Endothelial cell (in vitro differentiated cells): ENCODE results near the gene SMIM44. TPM values are rescaled to one million over a fixed set of nuclear protein-coding genes. Genes with fewer than 3 reads are reported as not detected.
"Not testable (repeated sequence)": the region's sequence is repeated elsewhere in the genome, so short reads cannot be mapped to it uniquely, and the experiment has no call there.

ENCODE experiments used
- DNase-seq: peaks from one replicate; pipeline ENCODE4 v3.0.0; 2021; ENCODE audit warnings: low spot score
- H3K27ac Mint-ChIP-seq: one replicate; pipeline ENCODE4 v1.8.0; 2021; ENCODE audit warnings: mixed read lengths, inconsistent platforms; ENCODE audit not compliant: unreplicated experiment
- H3K27me3 Mint-ChIP-seq: one replicate; pipeline ENCODE4 v1.8.0; 2021; ENCODE audit warnings: mild to moderate bottlenecking, moderate library complexity, mixed read lengths, inconsistent platforms; ENCODE audit not compliant: unreplicated experiment
- H3K36me3 Mint-ChIP-seq: one replicate; pipeline ENCODE4 v1.8.0; 2021; ENCODE audit warnings: mild to moderate bottlenecking, low read depth, mixed read lengths, inconsistent platforms; ENCODE audit not compliant: unreplicated experiment
- H3K4me1 Mint-ChIP-seq: one replicate; pipeline ENCODE4 v1.8.0; 2021; ENCODE audit warnings: mild to moderate bottlenecking, mixed read lengths, inconsistent platforms; ENCODE audit not compliant: unreplicated experiment
- H3K4me3 Mint-ChIP-seq: one replicate; pipeline ENCODE4 v1.8.0; 2021; ENCODE audit warnings: mild to moderate bottlenecking, mixed read lengths, inconsistent platforms; ENCODE audit not compliant: unreplicated experiment
- H3K9me3 Mint-ChIP-seq: one replicate; pipeline ENCODE4 v1.8.0; 2021; ENCODE audit warnings: mixed read lengths, inconsistent platforms; ENCODE audit not compliant: unreplicated experiment
- CTCF ChIP-seq: fragments of 200-600 bp; sonication (generic); IDR thresholded peaks from one replicate; pipeline ENCODE4 v1.5.0; 2021; ENCODE audit warnings: antibody characterized with exemption; ENCODE audit not compliant: unreplicated experiment
- total RNA-seq: library from RNA; stranded (reverse); fragmentation: NEBNext Ultra II Directional; extraction: Animal tissue kit (Norgen Biotek cat#: 25700); gene quantifications from one replicate; pipeline ENCODE4 v1.2.1, GENCODE V29; 2021; ENCODE audit not compliant: unreplicated experiment

The SMIM44 gene
- total RNA-seq, 1 donor from 2014 or later: not detected

DNA sequence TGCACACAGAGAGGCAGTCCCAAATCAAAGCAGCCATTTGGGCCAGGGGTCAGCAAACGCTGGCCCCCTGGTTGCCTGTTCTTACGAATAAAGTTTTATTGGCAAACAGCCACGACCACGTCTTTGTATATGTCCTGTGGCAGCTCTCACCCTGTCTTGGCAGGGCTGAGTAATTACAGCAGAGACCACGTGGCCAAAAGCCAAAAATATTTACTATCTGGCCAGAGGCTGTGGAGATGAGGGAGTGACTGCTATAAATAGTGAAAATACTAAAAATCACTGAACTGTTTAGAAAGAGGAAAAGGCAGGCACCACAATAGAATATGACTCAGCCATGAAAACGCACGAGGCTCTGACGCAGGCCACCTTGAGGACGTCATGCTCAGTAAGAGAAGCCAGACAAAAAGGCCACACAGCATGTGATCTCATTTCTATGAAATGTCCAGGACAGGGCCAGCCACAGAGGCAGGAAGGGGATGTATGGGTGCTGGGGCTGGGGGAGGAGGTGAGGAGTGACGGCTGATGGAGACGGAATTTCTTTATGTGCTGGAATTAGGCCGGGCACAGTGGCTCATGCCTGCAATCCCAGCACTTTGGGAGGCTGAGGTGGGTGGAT, 32.3 kb downstream of the SMIM44 start:
- H3K4me1 Mint-ChIP-seq: peaks cover 4% of the 10 kb centered on the region
- H3K27me3 Mint-ChIP-seq: peaks cover 3% of the 10 kb centered on the region
- no peak for TF ChIP-seq CTCF
- no peaks in the 10 kb centered on the region for H3K9me3 Mint-ChIP-seq
- H3K36me3 Mint-ChIP-seq: peaks cover 3% of the 10 kb centered on the region
- no peak for DNase-seq
- H3K4me3 Mint-ChIP-seq: no peak overlapping the region
- H3K27ac Mint-ChIP-seq: peak overlapping the region; percentile 55

DNA sequence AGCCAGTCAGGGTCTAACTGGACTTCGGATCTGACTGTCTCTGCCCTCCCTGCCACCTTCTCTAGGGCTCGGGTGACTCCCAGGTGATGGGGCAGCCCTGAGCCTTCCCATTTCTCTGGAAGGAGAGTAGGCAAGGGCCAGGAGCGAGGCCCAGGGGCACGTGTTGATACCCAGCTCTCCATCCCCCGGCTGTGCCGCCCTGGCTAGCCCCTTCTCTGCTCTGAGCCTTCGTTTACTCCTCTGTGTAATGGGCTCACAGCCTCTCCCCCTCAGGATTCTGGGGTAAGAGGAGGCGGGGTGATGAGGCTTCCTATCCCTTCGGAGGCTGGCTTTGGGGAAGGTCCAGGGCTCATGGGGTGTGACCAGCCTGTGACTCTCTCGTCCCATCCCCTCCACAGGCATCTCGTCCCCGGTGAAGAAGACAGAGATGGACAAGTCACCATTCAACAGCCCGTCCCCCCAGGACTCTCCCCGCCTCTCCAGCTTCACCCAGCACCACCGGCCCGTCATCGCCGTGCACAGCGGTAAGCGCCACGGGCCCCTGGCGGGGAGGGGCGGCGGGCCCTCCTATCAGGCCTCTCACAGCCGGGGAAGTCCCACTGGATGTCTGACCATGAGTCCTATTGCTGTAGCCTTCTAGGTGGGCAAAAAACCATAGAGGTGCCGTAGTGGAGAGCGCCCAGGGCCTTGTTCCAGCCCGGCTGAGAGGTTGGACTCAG, 34.5 kb downstream of the SMIM44 start:
- Mint-ChIP-seq H3K4me3 (no peak overlapping the region), H3K9me3 (no peaks in the 10 kb centered on the region), H3K27ac (no peak overlapping the region), H3K36me3 (peaks cover 3% of the 10 kb centered on the region), H3K4me1 (peaks cover 14% of the 10 kb centered on the region), H3K27me3 (peaks cover 6% of the 10 kb centered on the region)
- no peak for TF ChIP-seq CTCF
- no peak for DNase-seq

- not testable (repeated sequence) for H3K36me3 Mint-ChIP-seq, H3K4me3 Mint-ChIP-seq, DNase-seq, H3K9me3 Mint-ChIP-seq, H3K27me3 Mint-ChIP-seq, H3K27ac Mint-ChIP-seq
- peaks cover 15% of the 10 kb centered on the region for H3K4me1 Mint-ChIP-seq
Observed at GRCh38 chr19:3446657-3447056, 36.6 kb downstream of the SMIM44 start.

DNA sequence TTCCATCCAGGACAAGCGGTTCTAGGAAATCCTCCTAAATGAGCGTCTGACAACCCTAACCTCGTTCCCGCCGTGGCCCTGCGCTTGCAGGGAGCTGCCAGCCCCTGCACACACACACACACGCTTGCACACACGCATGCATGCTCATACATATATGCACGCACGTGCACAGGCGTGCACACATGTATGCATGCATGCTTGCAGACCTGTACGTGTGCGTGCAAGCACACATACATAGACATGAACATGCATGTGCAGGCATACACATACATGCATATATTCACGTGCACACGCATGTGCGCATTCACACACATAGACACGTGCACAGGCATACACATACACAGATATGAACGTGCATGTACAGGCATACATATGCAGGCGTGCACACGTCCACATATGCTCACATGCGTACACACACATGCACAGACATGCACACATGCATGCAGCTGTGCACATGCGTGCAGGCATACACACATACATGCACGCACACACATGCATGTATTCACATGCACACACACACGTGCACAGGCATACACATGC, 38.5 kb downstream of the SMIM44 start:
- no peak overlapping the region for H3K27ac Mint-ChIP-seq
- no peaks in the 10 kb centered on the region for H3K9me3 Mint-ChIP-seq
- peaks cover 11% of the 10 kb centered on the region for H3K4me1 Mint-ChIP-seq

More for the DNA sequence above, 38.5 kb downstream of the SMIM44 start:
- DNase-seq: no peak
- no peak for TF ChIP-seq CTCF
- no peak overlapping the region for H3K4me3 Mint-ChIP-seq
- no peaks in the 10 kb centered on the region for H3K36me3 Mint-ChIP-seq
- peaks cover 4% of the 10 kb centered on the region for H3K27me3 Mint-ChIP-seq
